Astrocyte of the spinal cord (primary cell): ENCODE results near the gene INPP5J.

Source experiments
- DNase-seq: peaks from one replicate; pipeline ENCODE4 v3.0.0; 2011; ENCODE audit warnings: low read depth, low spot score
- H3K4me3 ChIP-seq: 2 replicates; pipeline ENCODE4 v1.5.1; 2011; ENCODE audit warnings: low read depth, mild to moderate bottlenecking, low read length, moderate library complexity
- in situ Hi-C: cut with HindIII; loops from 2 replicates; pipeline ENCODE4 v1.10.0; 2017; ENCODE audit warnings: low sequenced_read_pairs
- TF ChIP-seq, protein P1 (sequence below): IDR thresholded peaks from 2 replicates; pipeline ENCODE4 v1.5.1; 2012; ENCODE audit warnings: low read depth, mild to moderate bottlenecking, low read length, inconsistent platforms

INPP5J gene

GRCh38 chr22:31123292-31123602 lies 481 bp downstream of the INPP5J start:
- H3K4me3 ChIP-seq, result peak overlapping the region; percentile 49
- no peak for DNase-seq
- TF ChIP-seq, protein P1, sequence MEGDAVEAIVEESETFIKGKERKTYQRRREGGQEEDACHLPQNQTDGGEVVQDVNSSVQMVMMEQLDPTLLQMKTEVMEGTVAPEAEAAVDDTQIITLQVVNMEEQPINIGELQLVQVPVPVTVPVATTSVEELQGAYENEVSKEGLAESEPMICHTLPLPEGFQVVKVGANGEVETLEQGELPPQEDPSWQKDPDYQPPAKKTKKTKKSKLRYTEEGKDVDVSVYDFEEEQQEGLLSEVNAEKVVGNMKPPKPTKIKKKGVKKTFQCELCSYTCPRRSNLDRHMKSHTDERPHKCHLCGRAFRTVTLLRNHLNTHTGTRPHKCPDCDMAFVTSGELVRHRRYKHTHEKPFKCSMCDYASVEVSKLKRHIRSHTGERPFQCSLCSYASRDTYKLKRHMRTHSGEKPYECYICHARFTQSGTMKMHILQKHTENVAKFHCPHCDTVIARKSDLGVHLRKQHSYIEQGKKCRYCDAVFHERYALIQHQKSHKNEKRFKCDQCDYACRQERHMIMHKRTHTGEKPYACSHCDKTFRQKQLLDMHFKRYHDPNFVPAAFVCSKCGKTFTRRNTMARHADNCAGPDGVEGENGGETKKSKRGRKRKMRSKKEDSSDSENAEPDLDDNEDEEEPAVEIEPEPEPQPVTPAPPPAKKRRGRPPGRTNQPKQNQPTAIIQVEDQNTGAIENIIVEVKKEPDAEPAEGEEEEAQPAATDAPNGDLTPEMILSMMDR, result no peak
- in situ Hi-C loops, result no loop called here

DNA sequence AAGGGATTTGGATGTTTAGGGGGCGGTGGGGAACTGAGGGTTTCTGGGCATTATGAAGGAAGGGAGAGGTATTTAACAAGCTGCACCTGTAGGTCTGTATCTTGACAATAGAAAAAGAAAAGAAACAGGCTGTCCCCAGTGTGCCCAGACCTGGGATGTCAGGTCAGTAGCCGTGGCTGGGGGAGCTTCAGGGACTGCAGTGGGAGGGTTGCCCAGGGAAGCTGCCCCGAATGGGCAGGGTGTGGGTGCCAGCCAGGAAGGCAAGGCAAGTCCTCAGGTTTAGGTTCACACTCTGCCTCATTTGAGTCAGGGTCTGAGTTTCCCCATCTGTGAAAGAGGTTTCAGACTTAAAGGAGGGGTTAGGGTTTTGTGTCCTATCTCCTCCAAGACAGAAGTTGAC lies 1.5 kb downstream of the INPP5J start:
- TF ChIP-seq, protein P1, result no peak
- DNase-seq, result no peak
- in situ Hi-C loops, result no loop called here

GRCh38 chr22:31124811-31125465 lies 2.2 kb downstream of the INPP5J start:
- no peak overlapping the region for H3K4me3 ChIP-seq
- TF ChIP-seq, protein P1, result no peak

More for the DNA sequence above, 1.5 kb downstream of the INPP5J start:
- H3K4me3 ChIP-seq, result no peak overlapping the region

DNA sequence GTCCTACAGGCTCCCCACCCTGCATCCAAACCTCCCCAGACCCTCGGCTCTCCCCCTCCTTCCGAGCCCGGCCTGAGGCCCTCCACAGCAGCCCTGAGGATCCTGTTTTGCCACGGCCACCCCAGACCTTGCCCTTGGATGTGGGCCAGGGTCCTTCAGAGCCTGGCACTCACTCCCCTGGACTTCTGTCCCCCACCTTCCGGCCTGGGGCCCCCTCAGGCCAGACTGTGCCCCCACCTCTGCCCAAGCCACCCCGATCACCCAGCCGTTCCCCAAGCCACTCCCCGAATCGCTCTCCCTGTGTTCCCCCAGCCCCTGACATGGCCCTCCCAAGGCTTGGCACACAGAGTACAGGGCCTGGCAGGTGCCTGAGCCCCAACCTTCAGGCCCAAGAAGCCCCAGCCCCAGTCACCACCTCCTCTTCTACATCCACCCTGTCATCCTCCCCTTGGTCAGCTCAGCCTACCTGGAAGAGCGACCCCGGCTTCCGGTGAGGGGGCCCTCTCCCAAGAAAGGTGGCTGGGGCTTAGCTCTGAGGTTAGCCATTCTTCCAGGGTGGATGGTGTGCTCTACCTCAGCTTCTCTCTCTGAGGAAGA lies 2.9 kb downstream of the INPP5J start:
- DNase-seq, result no peak
- H3K4me3 ChIP-seq, result no peak overlapping the region
- TF ChIP-seq, protein P1, result no peak
- in situ Hi-C loops, result no loop called here

More at GRCh38 chr22:31124811-31125465, 2.2 kb downstream of the INPP5J start:
- in situ Hi-C loops, result no loop called here
- no peak for DNase-seq

GRCh38 chr22:31126128-31126868 lies 3.5 kb downstream of the INPP5J start:
- DNase-seq, result no peak
- H3K4me3 ChIP-seq, result no peak overlapping the region
- TF ChIP-seq, protein P1, result no peak
- in situ Hi-C loops, result no loop called here

- TF ChIP-seq, protein P1, result no peak
- H3K4me3 ChIP-seq, result no peak overlapping the region
- in situ Hi-C loops, result no loop called here
- no peak for DNase-seq
Measured at GRCh38 chr22:31126869-31127175, 4.1 kb downstream of the INPP5J start.
